Adrenal gland (tissue), 12 donors: Measurements from ENCODE around the gene DOCK1. TPM values are rescaled to one million over a fixed set of nuclear protein-coding genes. Genes with fewer than 3 reads are reported as not detected.

Experiments
- DNase-seq, 7 donors: peaks; one replicate each; pipeline ENCODE4 v3.0.0-alpha.2; 2019 to 2020
- H3K27ac ChIP-seq, 5 donors: fragments of 200-600 bp; sonication (generic) in 4 of 5; 1 replicate in 3 of 5; 2 replicates in 2 of 5; pipeline versions ENCODE4 v1.5.1 to v1.8.0; 2016 to 2020; ENCODE audit warnings: mild to moderate bottlenecking in 1 of 5
- H3K27me3 ChIP-seq: fragments of 200-600 bp; 2 replicates; pipeline ENCODE4 v1.8.0; 2021
- H3K36me3 ChIP-seq, 2 donors: fragments of 200-600 bp; replicated peaks in 1 of 2; 1 replicate in 1 of 2; 2 replicates in 1 of 2; pipeline versions ENCODE4 v1.5.1 to v1.8.0; 2018 to 2022
- H3K4me1 ChIP-seq, 2 donors: fragments of 200-600 bp; replicated peaks in 1 of 2; 1 replicate in 1 of 2; 2 replicates in 1 of 2; pipeline versions ENCODE4 v1.5.1 to v1.8.0; 2018 to 2021
- H3K4me3 ChIP-seq, 4 donors: fragments of 200-600 bp; sonication (generic) in 3 of 4; one replicate each; pipeline ENCODE4 v1.5.1; 2016 to 2018
- H3K9me3 ChIP-seq, 3 donors: fragments of 200-600 bp; sonication (generic) in 1 of 3; replicated peaks in 1 of 3; 1 replicate in 2 of 3; 2 replicates in 1 of 3; pipeline versions ENCODE4 v1.5.1 to v1.8.0; 2016 to 2021
- CTCF ChIP-seq, 6 experiments: fragments of 450-650 bp in 4 of 6; fragments of 200-600 bp in 2 of 6; sonication (generic) in 1 of 6; IDR thresholded peaks; 1 replicate in 5 of 6; 2 replicates in 1 of 6; pipeline versions ENCODE4 v1.5.1 to v1.8.0; 2016 to 2021; ENCODE audit warnings: antibody characterized with exemption in 6 of 6, mild to moderate bottlenecking in 2 of 6, moderate library complexity in 1 of 6
- POLR2A ChIP-seq, 2 donors: fragments of 450-650 bp; IDR thresholded peaks; one replicate each; pipeline ENCODE4 v1.6.1; 2017; ENCODE audit warnings: antibody characterized with exemption in 2 of 2, mild to moderate bottlenecking in 2 of 2, moderate library complexity in 1 of 2
- WGBS, 4 donors: extraction: QIAGEN DNeasy Blood & Tissue Kit in 2 of 4; methylation state at CpG; one replicate each; pipeline versions ENCODE4 v1.1.5 to v1.1.7; 2013 to 2017; 5-methylcytosine and 5-hydroxymethylcytosine counted together
- intact Hi-C, 2 donors: fragments of 100-400 bp; cut with DNase I; formaldehyde crosslinking; loops; one replicate each; pipeline versions ENCODE4 v1.14.1 to v1.15.0; 2022 to 2023
- polyA plus RNA-seq, 3 donors: library from polyadenylated mRNA; stranded (reverse); fragments of 200-250 nt in 2 of 3; fragments of 350-450 nt in 1 of 3; fragmentation: Illumina TruSeq in 1 of 3; extraction: RNeasy Lipid Tissue Mini Kit (QIAGEN cat#74804) in 1 of 3; gene quantifications; one replicate each; pipeline ENCODE4 v1.2.3, GENCODE V29; 2013 to 2014
- total RNA-seq, 9 donors: library from RNA; depleted of rRNA in 4 of 9; stranded (reverse); fragments of >200 nt in 4 of 9; fragments of 120-200 nt in 1 of 9; fragmentation: NEBNext Ultra II Directional in 1 of 9; extraction: Animal tissue kit (Norgen Biotek cat#: 25700) in 1 of 9; gene quantifications; one replicate each; pipeline versions ENCODE4 v1.1.0 to v1.2.4, GENCODE V29; 2013 to 2023
- donor health status: healthy with polysubstance abuse.
- donor health status: Bipolar disorder and iron deficiency.
- donor health status: DM: yes; HTN: yes; CAD: no.
- donor health status: DM: no; HTN: no; CAD: no.
- donor health status: DM: no; HTN: no; CAD: no.
- donor health status: DM: yes; HTN: yes; CAD: no.

Gene DOCK1
- total and polyA plus RNA-seq, 12 donors = 8.1 to 30.4 (median 21.6) TPM

DNA sequence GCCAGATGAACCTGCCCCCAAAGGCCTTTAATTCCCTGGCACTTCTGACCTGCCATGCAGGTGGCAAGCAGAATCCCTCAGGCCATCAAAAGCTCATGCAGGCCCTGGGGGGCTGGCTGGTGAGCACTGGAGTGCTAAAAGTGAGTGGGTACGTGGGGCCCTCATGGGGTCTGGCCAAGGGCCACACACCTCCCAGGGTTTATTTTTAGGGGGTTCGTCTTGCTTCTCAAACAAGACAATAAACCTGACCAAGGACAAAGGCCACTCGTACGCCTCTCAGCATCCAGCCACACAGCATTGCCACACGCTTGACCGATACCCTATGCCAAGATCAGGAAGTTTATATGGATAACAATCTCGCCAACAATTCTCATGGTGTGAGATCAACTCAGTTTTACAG is 33.1 kb upstream of the DOCK1 start:
- H3K4me1 ChIP-seq = no peaks in the 10 kb centered on the region
- intact Hi-C loops = no loop called here
- no peaks in the 10 kb centered on the region for H3K9me3 ChIP-seq
- WGBS, 4 donors = 85 to 89% (median 88%) methylated on average over 7 of the region's 7 CpGs; no CpG with 5 or more reads in 1 of the 4 donors
- H3K27me3 ChIP-seq = no peaks in the 10 kb centered on the region
- no peak for DNase-seq
- no peak overlapping the region for H3K4me3 ChIP-seq
- TF ChIP-seq CTCF (IDR thresholded peaks at IDR 0.05) (no peak), POLR2A (IDR thresholded peaks at IDR 0.05) (no peak)
- H3K27ac ChIP-seq = no peak overlapping the region
- no peaks in the 10 kb centered on the region for H3K36me3 ChIP-seq

DNA sequence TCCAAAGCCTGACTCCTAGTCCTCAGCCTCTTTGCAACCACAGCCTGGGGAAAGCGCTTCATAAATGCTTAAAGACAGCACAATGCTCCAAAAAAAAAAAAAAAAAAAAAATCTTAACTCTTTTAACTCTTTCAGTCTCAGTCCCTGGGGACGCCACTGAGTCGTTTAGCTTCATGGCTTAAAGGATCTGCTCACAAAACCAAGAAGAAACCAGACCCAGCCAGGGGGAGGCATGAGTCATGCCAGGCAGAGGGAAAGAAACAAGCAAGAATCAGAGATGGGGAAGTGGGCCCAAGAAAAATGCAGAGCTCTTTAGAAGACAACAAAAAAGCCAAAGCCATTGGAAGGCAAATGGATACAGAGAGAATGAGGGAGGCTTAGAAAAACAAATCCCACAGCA is 32.5 kb upstream of the DOCK1 start:
- no peaks in the 10 kb centered on the region for H3K9me3 ChIP-seq
- H3K4me3 ChIP-seq = no peak overlapping the region
- no peaks in the 10 kb centered on the region for H3K4me1 ChIP-seq
- 53 to 78% (median 64%) methylated on average over 3 of the region's 3 CpGs for WGBS, 4 donors
- TF ChIP-seq POLR2A (IDR thresholded peaks at IDR 0.05) (no peak), CTCF (IDR thresholded peaks at IDR 0.05) (no peak)
- intact Hi-C loops = no loop called here
- H3K27ac ChIP-seq = no peak overlapping the region
- DNase-seq = no peak
- no peaks in the 10 kb centered on the region for H3K27me3 ChIP-seq
- no peaks in the 10 kb centered on the region for H3K36me3 ChIP-seq

- 84 to 88% (median 87%) methylated on average over 3 of the region's 3 CpGs for WGBS, 4 donors
- Histone ChIP-seq H3K27me3 (no peaks in the 10 kb centered on the region), H3K27ac (no peak overlapping the region), H3K4me1 (no peaks in the 10 kb centered on the region), H3K9me3 (no peaks in the 10 kb centered on the region), H3K36me3 (no peaks in the 10 kb centered on the region), H3K4me3 (no peak overlapping the region)
- intact Hi-C loops = no loop called here
- TF ChIP-seq POLR2A (IDR thresholded peaks at IDR 0.05) (no peak), CTCF (IDR thresholded peaks at IDR 0.05) (no peak)
- no peak for DNase-seq
Measured at GRCh38 chr10:126876456-126876855, 28.8 kb upstream of the DOCK1 start.

DNA sequence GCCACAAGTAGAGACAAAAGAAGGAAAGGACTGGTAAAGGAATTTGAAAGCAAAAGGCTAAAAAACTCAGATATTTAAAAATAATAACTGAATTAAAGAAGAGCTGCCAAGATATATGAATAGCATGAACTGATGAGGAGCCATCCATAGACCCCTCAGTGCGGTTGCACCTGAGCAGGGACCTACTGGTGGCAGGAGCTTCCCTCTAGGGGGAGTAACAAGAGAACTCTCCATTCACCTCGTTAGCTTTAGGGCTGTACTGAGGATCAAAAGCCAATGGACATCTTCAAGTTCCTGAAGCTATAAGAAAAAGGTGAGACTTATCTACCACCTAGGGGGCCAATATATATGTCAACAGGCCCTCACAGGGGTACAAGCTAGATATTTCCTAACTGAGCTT is 27.8 kb upstream of the DOCK1 start:
- intact Hi-C loops = no loop called here
- Histone ChIP-seq H3K4me1 (no peaks in the 10 kb centered on the region), H3K27me3 (no peaks in the 10 kb centered on the region), H3K4me3 (no peak overlapping the region), H3K27ac (no peak overlapping the region), H3K9me3 (no peaks in the 10 kb centered on the region), H3K36me3 (no peaks in the 10 kb centered on the region)
- 56 to 72% (median 62%) methylated on average over 1 to 2 of the region's 2 CpGs for WGBS, 4 donors
- no peak for TF ChIP-seq POLR2A (IDR thresholded peaks at IDR 0.05)
- no peak for TF ChIP-seq CTCF (IDR thresholded peaks at IDR 0.05)
- no peak for DNase-seq
